HG03460 (cell line): ENCODE results near the gene CXCL5.
A peak's percentile ranks its signal among the peaks of the same experiment; 100 is the strongest.

ENCODE experiments used
- ATAC-seq: cut with Tn5 transposase; IDR thresholded peaks from one replicate; pipeline ENCODE4 v1.9.1; 2021; ENCODE audit not compliant: unreplicated experiment

CXCL5 gene

DNA sequence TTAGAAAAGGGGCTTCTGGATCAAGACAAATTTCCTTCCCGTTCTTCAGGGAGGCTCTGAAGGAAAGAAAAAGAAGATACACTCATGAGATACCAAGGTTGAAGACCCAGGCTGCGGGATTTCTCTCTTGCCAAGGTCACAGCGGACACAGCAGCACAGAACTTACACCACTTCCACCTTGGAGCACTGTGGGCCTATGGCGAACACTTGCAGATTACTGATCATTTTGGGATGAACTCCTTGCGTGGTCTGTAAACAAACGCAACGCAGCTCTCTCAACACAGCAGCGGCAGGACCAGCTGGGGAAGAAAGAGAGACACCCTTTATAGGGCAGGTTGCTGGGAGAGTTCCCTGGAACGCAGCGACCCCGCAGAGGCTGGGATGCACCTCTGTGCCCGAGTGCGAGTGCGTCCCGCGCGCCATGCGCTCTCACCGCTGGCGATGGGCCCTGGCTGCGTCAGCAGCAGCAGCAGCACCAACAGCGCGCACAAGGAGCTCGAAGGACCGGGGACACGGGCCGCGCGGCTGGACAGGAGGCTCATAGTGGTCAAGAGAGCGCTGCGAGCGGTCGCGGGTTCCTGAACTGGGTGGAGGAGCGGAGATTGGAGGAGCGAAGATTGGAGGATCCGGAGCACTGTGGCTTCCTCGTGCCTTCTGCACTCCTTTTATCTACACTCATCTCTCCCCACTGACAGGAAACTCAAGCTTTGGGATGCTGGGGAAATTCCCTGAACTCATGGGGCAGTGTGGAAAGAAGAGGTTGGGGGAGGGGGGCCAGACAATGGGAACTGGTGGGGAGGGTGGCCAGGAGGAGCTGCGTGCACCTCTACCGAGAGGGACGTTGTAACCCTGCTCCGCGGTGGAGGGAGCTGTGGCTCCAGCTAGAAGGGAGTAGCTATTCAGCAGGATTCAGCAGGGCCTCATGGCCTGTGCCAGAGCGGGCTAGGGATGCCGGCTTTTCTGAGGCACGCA, at the start of gene CXCL5:
Gene CXCL5, minus strand, starts transcription at position 638 of the 972 bp plus-strand sequence. Its CDS starts 96 bp downstream, at position 542.
- ATAC-seq = no peak

DNA sequence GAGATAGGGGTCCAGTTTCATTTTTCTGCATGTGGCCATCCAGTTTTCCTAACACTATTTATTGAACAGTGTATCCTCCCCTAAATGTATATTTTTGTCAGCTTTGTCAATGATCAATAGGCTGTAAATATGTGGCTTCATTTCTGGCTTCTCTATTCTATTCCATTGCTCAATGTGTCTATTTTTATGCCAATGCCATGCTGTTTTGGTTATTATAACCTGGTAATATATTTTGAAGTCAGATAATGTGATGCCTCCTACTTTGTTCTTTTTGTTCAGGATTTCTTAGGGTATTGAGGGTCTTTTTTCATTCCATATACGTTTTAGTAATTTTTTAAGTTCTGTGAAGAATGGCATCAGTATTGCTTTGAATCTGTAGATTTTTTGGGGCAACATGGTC, 48.7 kb upstream of the CXCL5 start:
- no peak for ATAC-seq

DNA sequence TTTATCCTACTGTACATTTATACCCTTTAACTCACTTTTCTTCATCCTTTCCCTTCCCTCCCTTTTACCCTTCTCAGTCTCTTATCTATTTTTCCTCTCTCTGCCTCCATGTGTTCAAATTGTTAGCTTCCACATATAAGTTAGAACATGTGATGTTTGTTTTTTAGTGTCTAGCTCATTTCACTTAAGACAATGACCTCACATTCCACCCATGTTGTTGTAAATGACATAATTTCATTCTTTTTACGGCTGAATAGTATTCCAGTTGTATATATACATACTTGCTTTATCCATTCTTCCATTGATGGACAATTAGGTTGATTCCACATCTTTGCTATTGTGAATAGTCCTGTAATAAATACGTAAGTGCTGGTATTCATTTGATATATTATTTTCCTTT, 47.3 kb upstream of the CXCL5 start:
- no peak for ATAC-seq

DNA sequence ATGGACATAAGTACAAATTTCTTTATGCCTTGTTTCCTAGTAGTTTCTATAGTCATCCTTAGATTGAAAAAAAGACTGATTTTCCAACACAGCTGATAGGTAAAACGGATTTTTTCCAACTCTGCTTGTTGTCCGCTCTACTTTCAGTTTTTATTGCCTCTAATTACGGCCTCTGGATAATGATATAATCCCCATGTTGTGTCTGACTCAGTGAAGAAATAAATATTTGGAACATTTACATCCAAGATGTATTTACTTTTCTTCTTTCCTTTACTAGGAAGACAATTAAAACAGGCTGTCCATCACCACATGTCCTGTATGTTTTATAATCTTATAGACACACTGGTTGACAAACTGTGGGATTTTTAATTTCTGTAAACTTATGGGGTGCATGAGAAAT, 46.8 kb upstream of the CXCL5 start:
- no peak for ATAC-seq

DNA sequence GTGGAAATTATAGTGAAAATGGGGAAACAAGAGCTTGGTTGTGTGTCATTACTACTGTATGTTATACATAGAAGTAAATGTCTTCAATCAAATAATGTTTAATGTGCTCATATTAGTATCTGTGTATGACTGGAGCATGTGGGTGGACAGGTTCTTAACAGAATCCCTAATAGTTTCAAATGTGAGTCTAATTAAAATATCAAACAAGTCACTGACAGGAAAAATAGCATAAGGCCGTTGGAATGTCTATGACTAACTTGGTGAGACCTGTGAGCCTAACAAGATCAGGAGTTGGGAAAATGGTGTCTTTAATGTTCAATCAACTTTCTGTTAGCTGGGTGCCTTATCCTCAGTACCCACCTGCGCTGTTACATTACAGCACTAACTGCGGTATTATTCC, 46.2 kb upstream of the CXCL5 start:
- ATAC-seq = no peak

- ATAC-seq = no peak
Observed at GRCh38 chr4:74042681-74043080, 44.2 kb upstream of the CXCL5 start.

- no peak for ATAC-seq
Observed at GRCh38 chr4:74041418-74041817, 42.9 kb upstream of the CXCL5 start.

DNA sequence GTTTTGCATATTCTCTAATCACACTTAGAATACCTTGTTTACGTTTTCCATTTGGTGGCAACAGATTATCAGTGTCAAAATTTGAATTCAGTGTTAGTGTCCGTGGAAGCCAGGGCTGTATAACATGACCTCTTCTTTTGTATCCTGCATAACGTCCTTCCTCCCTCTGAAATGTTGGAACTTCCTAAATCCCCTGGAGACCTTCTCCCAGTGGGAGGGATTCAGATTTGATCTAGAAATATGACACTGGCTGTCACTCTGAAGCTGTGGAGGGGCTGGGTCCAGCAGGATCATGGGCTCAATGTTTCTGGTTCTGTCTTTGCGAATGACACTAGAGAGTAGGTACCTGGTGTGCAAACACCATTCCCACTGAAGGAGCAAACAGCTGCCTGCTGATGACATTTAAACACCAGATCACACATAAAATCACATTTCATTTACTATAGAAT, 40.9 kb upstream of the CXCL5 start:
- peak; percentile 7 for ATAC-seq

GRCh38 chr4:74038425-74039314, 40.2 kb upstream of the CXCL5 start, which contains the start of gene CXCL3:
Gene CXCL3, minus strand, starts transcription at chr4:74038689. Its CDS starts 78 bp downstream, at chr4:74038611.
- peak; percentile 56 for ATAC-seq

GRCh38 chr4:74038086-74038424, 39.6 kb upstream of the CXCL5 start:
- no peak for ATAC-seq

- ATAC-seq = no peak
Observed at GRCh38 chr4:74037076-74037955, 38.8 kb upstream of the CXCL5 start.

GRCh38 chr4:74033739-74034138, 35.3 kb upstream of the CXCL5 start:
- no peak for ATAC-seq

- no peak for ATAC-seq
Observed at GRCh38 chr4:74032064-74032463, 33.6 kb upstream of the CXCL5 start.

GRCh38 chr4:74031576-74031975, 33.1 kb upstream of the CXCL5 start:
- no peak for ATAC-seq

DNA sequence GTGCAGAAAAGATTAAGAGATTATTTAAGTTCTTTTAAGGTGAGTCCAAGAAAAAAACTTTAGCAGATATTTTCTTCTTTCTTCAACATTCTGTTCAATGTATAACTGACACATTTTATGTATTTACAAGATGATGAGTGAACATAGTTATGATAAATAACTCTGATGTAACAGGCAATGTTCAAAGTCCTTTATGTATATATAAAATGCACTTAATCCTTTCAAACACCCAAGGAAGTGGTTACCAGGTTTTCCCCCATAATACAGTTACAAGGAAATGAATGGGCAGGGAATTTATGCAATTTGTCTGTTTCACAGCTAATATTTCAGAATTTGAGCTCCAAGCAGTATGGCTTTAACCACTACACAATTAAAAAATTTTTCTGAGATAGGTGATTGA, 31.8 kb upstream of the CXCL5 start:
- ATAC-seq = no peak

GRCh38 chr4:74028504-74028903, 30.0 kb upstream of the CXCL5 start:
- no peak for ATAC-seq

DNA sequence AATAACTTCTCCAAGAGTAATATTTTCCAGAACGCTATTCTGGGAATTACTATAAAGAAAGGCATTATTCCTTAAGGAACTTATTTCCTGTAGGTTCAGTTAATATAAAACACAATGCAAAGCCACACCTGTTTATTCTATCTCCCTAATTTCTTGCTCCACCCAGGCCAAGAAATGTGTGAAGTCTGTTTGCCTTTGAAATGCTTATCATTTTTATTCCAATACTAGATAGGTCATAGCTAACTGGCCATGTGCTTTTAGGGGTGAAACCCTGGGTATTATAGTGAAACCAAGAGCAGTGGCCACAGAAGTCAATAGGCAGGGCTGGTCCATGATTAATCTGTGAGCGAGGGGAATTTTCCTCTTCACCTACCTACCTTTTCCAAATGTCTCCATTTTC, 25.2 kb upstream of the CXCL5 start:
- no peak for ATAC-seq

GRCh38 chr4:74021601-74022000, 23.1 kb upstream of the CXCL5 start:
- ATAC-seq = no peak

DNA sequence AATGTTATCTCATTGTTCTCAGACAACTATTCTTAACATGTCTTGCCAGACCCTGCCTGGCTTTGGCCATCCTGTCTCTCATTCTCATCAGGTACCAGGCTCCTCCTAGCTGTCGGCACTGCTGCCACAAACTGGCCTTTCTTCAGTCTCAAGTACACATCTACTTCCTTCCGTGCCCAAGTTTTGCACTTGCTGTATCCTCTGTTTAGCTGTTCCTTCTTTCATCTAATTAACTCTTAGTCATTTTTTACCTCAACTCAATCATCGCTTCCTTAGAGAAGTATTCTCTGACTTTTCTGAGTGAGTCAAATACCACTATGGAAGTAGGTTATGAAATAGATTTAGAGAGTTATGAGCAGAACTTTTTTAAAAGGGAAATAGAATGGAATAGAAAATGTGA, 20.3 kb upstream of the CXCL5 start:
- no peak for ATAC-seq

DNA sequence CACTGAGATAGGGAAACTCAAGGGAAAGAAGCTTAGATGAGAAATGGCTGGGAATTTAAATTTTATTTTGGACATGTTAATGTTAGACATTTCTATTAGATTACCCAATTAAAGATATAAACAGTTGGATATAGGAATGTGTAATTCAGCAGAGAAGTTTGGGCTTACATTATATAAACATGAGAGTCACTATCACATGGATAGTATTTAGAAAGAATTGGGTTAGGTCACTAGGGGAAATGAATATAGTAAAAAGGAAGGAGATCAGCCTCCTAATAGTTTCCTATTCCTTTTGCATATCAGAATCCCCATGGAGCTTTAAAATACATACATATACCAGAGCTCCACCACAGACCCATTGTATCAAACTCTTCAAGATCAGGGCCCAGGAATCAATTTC, 19.6 kb upstream of the CXCL5 start:
- ATAC-seq = no peak

GRCh38 chr4:74016068-74016467, 17.6 kb upstream of the CXCL5 start:
- ATAC-seq = no peak
